H9 (cell line): ENCODE results near the gene POLN. TPM values are rescaled to one million over a fixed set of nuclear protein-coding genes. Genes with fewer than 3 reads are reported as not detected.

Experiments
- DNase-seq: peaks from one replicate; pipeline ENCODE4 v3.0.0-alpha.2; 2017
- H2AFZ ChIP-seq: one replicate; pipeline ENCODE4 v1.6.1; 2013; ENCODE audit warnings: mild to moderate bottlenecking, low read length, control low read depth, moderate library complexity
- H2AK5ac ChIP-seq: 2 replicates; pipeline ENCODE4 v1.6.1; 2013; ENCODE audit warnings: low read length, control low read depth, mixed read lengths; ENCODE audit not compliant: insufficient read length
- H2BK120ac ChIP-seq: one replicate; pipeline ENCODE4 v1.6.1; 2013; ENCODE audit warnings: low read depth, mild to moderate bottlenecking, low read length, control low read depth, inconsistent platforms; ENCODE audit not compliant: poor library complexity, severe bottlenecking
- H2BK12ac ChIP-seq: 2 replicates; pipeline ENCODE4 v1.6.1; 2013; ENCODE audit warnings: low read length, control low read depth, mixed read lengths, low read depth; ENCODE audit not compliant: insufficient read length
- H2BK15ac ChIP-seq: 2 replicates; pipeline ENCODE4 v1.6.1; 2013; ENCODE audit warnings: low read depth, low read length, control low read depth
- H2BK20ac ChIP-seq: one replicate; pipeline ENCODE4 v1.6.1; 2013; ENCODE audit warnings: low read depth, mild to moderate bottlenecking, low read length, control low read depth, inconsistent platforms; ENCODE audit not compliant: poor library complexity, severe bottlenecking
- H2BK5ac ChIP-seq: 2 replicates; pipeline ENCODE4 v1.6.1; 2013; ENCODE audit warnings: low read length, control low read depth, mixed read lengths; ENCODE audit not compliant: insufficient read length
- H3K14ac ChIP-seq: 2 replicates; pipeline ENCODE4 v1.6.1; 2013; ENCODE audit warnings: low read length, control low read depth; ENCODE audit not compliant: insufficient read depth
- H3K18ac ChIP-seq: 2 replicates; pipeline ENCODE4 v1.6.1; 2013; ENCODE audit warnings: low read depth, mild to moderate bottlenecking, mixed read lengths, low read length, control low read depth; ENCODE audit not compliant: insufficient read length
- H3K23ac ChIP-seq: 2 replicates; pipeline ENCODE4 v1.6.1; 2013; ENCODE audit warnings: low read length, control low read depth, mixed read lengths, low read depth; ENCODE audit not compliant: insufficient read length
- H3K23me2 ChIP-seq: 2 replicates; pipeline ENCODE4 v1.6.1; 2013; ENCODE audit warnings: low read depth, mild to moderate bottlenecking, mixed read lengths, low read length, control low read depth; ENCODE audit not compliant: insufficient read length, poor library complexity, severe bottlenecking
- H3K27ac ChIP-seq: 2 replicates; pipeline ENCODE4 v1.5.1; 2013; ENCODE audit warnings: low read length, control low read depth, mixed read lengths, low read depth; ENCODE audit not compliant: insufficient read length
- H3K27me3 ChIP-seq: 2 replicates; pipeline ENCODE4 v1.6.1; 2013; ENCODE audit warnings: low read length, control low read depth, inconsistent platforms; ENCODE audit not compliant: insufficient read depth
- H3K4ac ChIP-seq: 2 replicates; pipeline ENCODE4 v1.6.1; 2013; ENCODE audit warnings: low read depth, mild to moderate bottlenecking, control low read depth, inconsistent platforms, low read length, moderate library complexity
- H3K4me1 ChIP-seq: 2 replicates; pipeline ENCODE4 v1.6.1; 2013; ENCODE audit warnings: low read length, control low read depth, inconsistent platforms; ENCODE audit not compliant: insufficient read depth
- H3K4me2 ChIP-seq: 2 replicates; pipeline ENCODE4 v1.6.1; 2013; ENCODE audit warnings: low read length, control low read depth, mixed read lengths; ENCODE audit not compliant: insufficient read length, insufficient read depth
- H3K56ac ChIP-seq: 2 replicates; pipeline ENCODE4 v1.6.1; 2013; ENCODE audit warnings: low read depth, mild to moderate bottlenecking, mixed read lengths, low read length, control low read depth; ENCODE audit not compliant: insufficient read length
- H3K79me1 ChIP-seq: 2 replicates; pipeline ENCODE4 v1.6.1; 2013; ENCODE audit warnings: low read depth, mild to moderate bottlenecking, moderate library complexity, low read length, control low read depth, inconsistent platforms; ENCODE audit not compliant: insufficient read depth, poor library complexity, severe bottlenecking
- H3K79me2 ChIP-seq: 2 replicates; pipeline ENCODE4 v1.6.1; 2013; ENCODE audit warnings: low read length, control low read depth, inconsistent platforms; ENCODE audit not compliant: insufficient read depth
- H3K9ac ChIP-seq: 2 replicates; pipeline ENCODE4 v1.6.1; 2013; ENCODE audit warnings: low read length, control low read depth, mixed read lengths; ENCODE audit not compliant: insufficient read length; ENCODE audit errors: extremely low read depth
- H3K9me3 ChIP-seq: one replicate; pipeline ENCODE4 v1.6.1; 2013; ENCODE audit warnings: low read depth, low read length, inconsistent platforms; ENCODE audit not compliant: control insufficient read depth
- H3T11ph ChIP-seq: one replicate; pipeline ENCODE4 v1.6.1; 2013; ENCODE audit warnings: mild to moderate bottlenecking, low read length, control low read depth, inconsistent platforms
- H4K20me1 ChIP-seq: one replicate; pipeline ENCODE4 v1.6.1; 2013; ENCODE audit not compliant: control insufficient read depth, insufficient read length, insufficient read depth
- H4K5ac ChIP-seq: 2 replicates; pipeline ENCODE4 v1.6.1; 2013; ENCODE audit warnings: low read depth, mild to moderate bottlenecking, mixed read lengths, low read length, control low read depth; ENCODE audit not compliant: insufficient read length
- H4K8ac ChIP-seq: replicated peaks from 2 replicates; pipeline ENCODE4 v1.6.1; 2013; ENCODE audit warnings: low read length, control low read depth, mixed read lengths, low read depth; ENCODE audit not compliant: insufficient read length
- H4K91ac ChIP-seq: 2 replicates; pipeline ENCODE4 v1.6.1; 2013; ENCODE audit warnings: low read depth, mild to moderate bottlenecking, moderate library complexity, mixed read lengths, low read length, control low read depth; ENCODE audit not compliant: insufficient read length
- H3K27ac Mint-ChIP-seq, 3 experiments: 2 replicates in 2 of 3; 3 replicates in 1 of 3; pipeline ENCODE4 v1.8.0; 2020 to 2021; ENCODE audit warnings: mixed read lengths in 3 of 3, mild to moderate bottlenecking in 1 of 3, moderate library complexity in 1 of 3
- H3K27me3 Mint-ChIP-seq: 2 replicates; pipeline ENCODE4 v1.8.0; 2021; ENCODE audit warnings: low read depth, mild to moderate bottlenecking, moderate library complexity, mixed read lengths
- H3K36me3 Mint-ChIP-seq, 3 experiments: 2 replicates in 2 of 3; 3 replicates in 1 of 3; pipeline ENCODE4 v1.8.0; 2020 to 2021; ENCODE audit warnings: low read depth in 3 of 3, mixed read lengths in 3 of 3; ENCODE audit not compliant: insufficient read depth in 1 of 3
- H3K4me1 Mint-ChIP-seq, 2 experiments: 2 replicates each; pipeline ENCODE4 v1.8.0; 2020; ENCODE audit warnings: mixed read lengths in 2 of 2
- H3K4me3 Mint-ChIP-seq, 2 experiments: 2 replicates in 1 of 2; 3 replicates in 1 of 2; pipeline ENCODE4 v1.8.0; 2020 to 2021; ENCODE audit warnings: mild to moderate bottlenecking in 2 of 2, mixed read lengths in 2 of 2, moderate library complexity in 1 of 2
- H3K9me3 Mint-ChIP-seq, 2 experiments: 2 replicates in 1 of 2; 3 replicates in 1 of 2; pipeline ENCODE4 v1.8.0; 2020; ENCODE audit warnings: mild to moderate bottlenecking in 2 of 2, mixed read lengths in 2 of 2, moderate library complexity in 1 of 2
- WGBS: extraction: QIAGEN DNeasy Blood & Tissue Kit; methylation state at CpG from one replicate; pipeline ENCODE4 v1.1.7; 2013; ENCODE audit warnings: missing lambda C conversion rate, low lambda C conversion rate, mixed read lengths; ENCODE audit not compliant: insufficient read length; ENCODE audit errors: extremely low coverage; 5-methylcytosine and 5-hydroxymethylcytosine counted together
- total RNA-seq: library from RNA; stranded (reverse); gene quantifications from 2 replicates; pipeline ENCODE4 v1.2.1, GENCODE V29; 2021
- TF ChIP-seq, protein P1 (sequence below): fragments of 200-600 bp; sonication (generic); conservative IDR thresholded peaks from 3 replicates; pipeline ENCODE4 v1.8.0; 2021; ENCODE audit warnings: antibody characterized with exemption, mild to moderate bottlenecking

Gene POLN
- total RNA-seq, 1 experiment from 2014 or later: 0.74 TPM

DNA sequence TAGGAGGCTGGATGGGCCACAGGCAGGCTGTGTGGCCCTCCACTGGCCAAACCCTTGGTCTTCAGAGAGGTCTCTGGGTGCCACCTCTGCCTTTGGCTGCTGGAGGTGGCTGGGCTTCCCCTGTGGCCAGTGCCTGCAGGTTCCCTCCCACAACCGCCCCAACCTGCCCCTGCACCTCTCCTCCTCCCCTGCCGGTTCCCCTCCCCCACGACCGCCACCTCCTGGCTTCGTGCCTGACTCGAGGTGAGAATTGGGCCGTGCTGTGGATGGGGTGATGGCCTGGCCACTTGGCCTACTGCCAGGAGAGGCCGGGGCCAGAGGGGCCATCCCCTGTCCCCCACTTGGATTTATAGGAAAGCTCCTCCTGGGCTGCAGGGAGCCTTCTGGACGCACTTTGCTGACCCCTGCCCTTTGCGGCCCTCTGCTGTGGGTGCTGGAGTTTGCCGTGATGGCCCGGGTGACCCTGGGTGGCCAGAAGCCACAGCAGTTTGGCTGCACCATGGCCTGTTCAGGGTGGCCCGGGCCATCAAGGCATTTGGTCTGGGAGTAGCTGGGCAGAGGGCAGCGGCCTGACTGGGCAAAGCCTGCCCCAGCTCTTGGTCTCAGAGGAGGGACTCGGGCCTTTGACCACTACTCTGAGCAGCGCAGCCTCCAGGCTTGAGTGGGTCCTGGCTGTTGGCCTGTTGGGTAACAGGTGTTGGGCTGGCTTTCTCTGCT is 179.0 kb downstream of the POLN start:
- Histone ChIP-seq H3K27ac (no peak overlapping the region), H4K91ac (no peak overlapping the region), H4K8ac (no peak overlapping the region), H3K23ac (no peak overlapping the region), H2AFZ (no peak overlapping the region), H2BK20ac (no peak overlapping the region), H3K14ac (no peak overlapping the region), H2AK5ac (no peak overlapping the region), H3K27me3 (peaks cover 10% of the 10 kb centered on the region; the same call in 1 of the 2 replicates), H3K23me2 (peaks cover 8% of the 10 kb centered on the region), H2BK5ac (no peak overlapping the region), H2BK15ac (no peak overlapping the region), H3K79me1 (no peaks in the 10 kb centered on the region), H3K4me1 (no peaks in the 10 kb centered on the region), H4K5ac (no peak overlapping the region), H3K9me3 (no peaks in the 10 kb centered on the region), H2BK12ac (no peak overlapping the region), H3K9ac (no peak overlapping the region), H3K18ac (no peak overlapping the region), H4K20me1 (peaks cover 2% of the 10 kb centered on the region), H3T11ph (no peak overlapping the region), H3K79me2 (no peaks in the 10 kb centered on the region), H3K4me2 (no peak overlapping the region), H3K56ac (no peak overlapping the region), H2BK120ac (no peak overlapping the region), H3K4ac (no peak overlapping the region)
- Mint-ChIP-seq H3K9me3 (no peaks in the 10 kb centered on the region; a peak in 1 of 5 replicates), H3K4me1 (peaks cover 0 to 6% of the 10 kb centered on the region in 2 experiments; a peak in 2 of 4 replicates), H3K4me3 (no peak overlapping the region), H3K36me3 (peaks cover 0 to 4% (median 0%) of the 10 kb centered on the region in 3 experiments; a peak in 1 of 7 replicates), H3K27ac (no peak overlapping the region), H3K27me3 (peaks cover 25% of the 10 kb centered on the region)
- no peak for DNase-seq
- WGBS: no CpG with 5 or more reads among the region's 16 CpGs
- TF ChIP-seq, protein P1, sequence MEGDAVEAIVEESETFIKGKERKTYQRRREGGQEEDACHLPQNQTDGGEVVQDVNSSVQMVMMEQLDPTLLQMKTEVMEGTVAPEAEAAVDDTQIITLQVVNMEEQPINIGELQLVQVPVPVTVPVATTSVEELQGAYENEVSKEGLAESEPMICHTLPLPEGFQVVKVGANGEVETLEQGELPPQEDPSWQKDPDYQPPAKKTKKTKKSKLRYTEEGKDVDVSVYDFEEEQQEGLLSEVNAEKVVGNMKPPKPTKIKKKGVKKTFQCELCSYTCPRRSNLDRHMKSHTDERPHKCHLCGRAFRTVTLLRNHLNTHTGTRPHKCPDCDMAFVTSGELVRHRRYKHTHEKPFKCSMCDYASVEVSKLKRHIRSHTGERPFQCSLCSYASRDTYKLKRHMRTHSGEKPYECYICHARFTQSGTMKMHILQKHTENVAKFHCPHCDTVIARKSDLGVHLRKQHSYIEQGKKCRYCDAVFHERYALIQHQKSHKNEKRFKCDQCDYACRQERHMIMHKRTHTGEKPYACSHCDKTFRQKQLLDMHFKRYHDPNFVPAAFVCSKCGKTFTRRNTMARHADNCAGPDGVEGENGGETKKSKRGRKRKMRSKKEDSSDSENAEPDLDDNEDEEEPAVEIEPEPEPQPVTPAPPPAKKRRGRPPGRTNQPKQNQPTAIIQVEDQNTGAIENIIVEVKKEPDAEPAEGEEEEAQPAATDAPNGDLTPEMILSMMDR: no peak
